A549 (cell line): ENCODE results near the gene FAM107B. TPM values are rescaled to one million over a fixed set of nuclear protein-coding genes. Genes with fewer than 3 reads are reported as not detected.
A peak's percentile ranks its signal among the peaks of the same experiment; 100 is the strongest.
"Not testable (repeated sequence)": the region's sequence is repeated elsewhere in the genome, so short reads cannot be mapped to it uniquely, and the experiment has no call there.

Experiments
- ATAC-seq, 2 experiments: fragments of 200-7000 bp in 1 of 2; fragments of >200 bp in 1 of 2; cut with Nextera tagmentation in 1 of 2; cut with Tn5 transposase in 1 of 2; 3 replicates each; pipeline versions ENCODE4 v1.8.0 to v1.9.1; 2018 to 2020; ENCODE audit warnings: mild to moderate bottlenecking in 1 of 2, moderate library complexity in 1 of 2
- CTCF ChIA-PET: fragments of 300-600 bp; sonication (Branson Sonifier 250); formaldehyde crosslinking; extraction: SDS; loops from one replicate; lab custom pipeline; 2021; ENCODE audit warnings: antibody characterized with exemption, inconsistent platforms; lab: Yijun Ruan, JAX
- POLR2A ChIA-PET: fragments of 350-600 bp; formaldehyde crosslinking; extraction: SDS; loops from one replicate; lab custom pipeline; 2021; ENCODE audit warnings: antibody characterized with exemption, inconsistent platforms; lab: Yijun Ruan, JAX
- DNase-seq, 2 experiments: peaks; one replicate each; pipeline versions ENCODE4 v3.0.0 to v3.0.0-alpha.2; 2011 to 2016; ENCODE audit warnings: low read depth in 1 of 2, low spot score in 1 of 2
- FAIRE-seq: peaks from 2 replicates; lab custom pipeline; 2011; peaks lifted over from hg19 to GRCh38; lab: Jason Lieb, UNC
- H3K27ac ChIP-seq, 2 experiments: fragments of >200 bp; sonication (Bioruptor Twin); formaldehyde crosslinking; 3 replicates each; pipeline ENCODE4 v1.5.1; 2016 to 2017
- H3K4me1 ChIP-seq: fragments of >200 bp; sonication (Bioruptor Twin); formaldehyde crosslinking; 3 replicates; pipeline ENCODE4 v1.6.1; 2016
- H3K4me2 ChIP-seq: fragments of >200 bp; sonication (Bioruptor Twin); formaldehyde crosslinking; 3 replicates; pipeline ENCODE4 v1.6.1; 2016
- H3K4me3 ChIP-seq: fragments of >200 bp; sonication (Bioruptor Twin); formaldehyde crosslinking; 3 replicates; pipeline ENCODE4 v1.5.1; 2016
- H3K9me3 ChIP-seq: fragments of >200 bp; sonication (Bioruptor Twin); formaldehyde crosslinking; 3 replicates; pipeline ENCODE4 v1.6.1; 2016
- ATOH8 ChIP-seq: fragments of 250-450 bp; sonication (Bioruptor Pico); IDR thresholded peaks from 2 replicates; pipeline ENCODE4 v1.5.0; 2020; ENCODE audit warnings: low read depth, mild to moderate bottlenecking, moderate library complexity
- BCL3 ChIP-seq: fragments of >200 bp; sonication (Bioruptor Twin); formaldehyde crosslinking; IDR thresholded peaks from 3 replicates; pipeline ENCODE4 v1.6.1; 2016
- BHLHE40 ChIP-seq: IDR thresholded peaks from 2 replicates; pipeline ENCODE4 v1.6.1; 2012; ENCODE audit warnings: low read depth, low read length, inconsistent platforms
- CBX8 ChIP-seq: fragments of 200-600 bp; sonication (generic); IDR thresholded peaks from 2 replicates; pipeline ENCODE4 v1.6.1; 2016
- CEBPB ChIP-seq, 2 experiments: fragments of >200 bp in 1 of 2; sonication (Bioruptor Twin) in 1 of 2; formaldehyde crosslinking in 1 of 2; IDR thresholded peaks; 2 replicates each; pipeline ENCODE4 v1.6.1; 2012 to 2016
- CHD4 ChIP-seq: fragments of 200-600 bp; sonication (generic); IDR thresholded peaks from 2 replicates; pipeline ENCODE4 v1.6.1; 2016; ENCODE audit warnings: antibody characterized with exemption, mild to moderate bottlenecking, borderline replicate concordance
- E2F6 ChIP-seq: IDR thresholded peaks from 2 replicates; pipeline ENCODE4 v1.6.1; 2012; ENCODE audit warnings: low read depth, borderline replicate concordance
- EHF ChIP-seq: fragments of 250-450 bp; sonication (Bioruptor Pico); IDR thresholded peaks from 2 replicates; pipeline ENCODE4 v1.5.0; 2020; ENCODE audit warnings: mild to moderate bottlenecking
- ESRRA ChIP-seq: fragments of 150-350 bp; IDR thresholded peaks from 2 replicates; pipeline ENCODE4 v1.6.1; 2014; ENCODE audit warnings: mild to moderate bottlenecking, low read length, borderline replicate concordance
- FOXS1 ChIP-seq: fragments of 250-450 bp; sonication (Bioruptor Pico); IDR thresholded peaks from 2 replicates; pipeline ENCODE4 v1.5.0; 2020; ENCODE audit warnings: mild to moderate bottlenecking, moderate library complexity
- GATA3 ChIP-seq: IDR thresholded peaks from 2 replicates; pipeline ENCODE4 v1.6.1; 2012; ENCODE audit warnings: borderline replicate concordance
- HOXB13 ChIP-seq: fragments of 250-450 bp; sonication (Bioruptor Pico); IDR thresholded peaks from 2 replicates; pipeline ENCODE4 v1.5.0; 2020; ENCODE audit warnings: low read depth, mild to moderate bottlenecking, moderate library complexity
- HOXB5 ChIP-seq: fragments of 250-450 bp; sonication (Bioruptor Pico); IDR thresholded peaks from 2 replicates; pipeline ENCODE4 v1.5.0; 2020; ENCODE audit warnings: mild to moderate bottlenecking, moderate library complexity
- JUN ChIP-seq, 2 experiments: fragments of >200 bp; sonication (Bioruptor Twin); formaldehyde crosslinking; IDR thresholded peaks; 2 replicates in 1 of 2; 3 replicates in 1 of 2; pipeline ENCODE4 v1.6.1; 2016 to 2017
- MAZ ChIP-seq: fragments of 150-350 bp; IDR thresholded peaks from 2 replicates; pipeline ENCODE4 v1.6.1; 2014; ENCODE audit warnings: antibody characterized with exemption, low read depth, low read length, borderline replicate concordance
- NFE2L2 ChIP-seq: fragments of 150-350 bp; conservative IDR thresholded peaks from 2 replicates; pipeline ENCODE4 v1.6.1; 2014; ENCODE audit warnings: low read length
- NPAS2 ChIP-seq: fragments of 250-450 bp; sonication (Bioruptor Pico); IDR thresholded peaks from 2 replicates; pipeline ENCODE4 v1.8.0; 2022; ENCODE audit warnings: mild to moderate bottlenecking, moderate library complexity, borderline replicate concordance
- PBX3 ChIP-seq: IDR thresholded peaks from 2 replicates; pipeline ENCODE4 v1.6.1; 2012
- PHF8 ChIP-seq: fragments of 200-600 bp; sonication (generic); IDR thresholded peaks from 2 replicates; pipeline ENCODE4 v1.6.1; 2016; ENCODE audit warnings: low read depth, mild to moderate bottlenecking, antibody characterized with exemption, moderate library complexity, borderline replicate concordance
- RARB ChIP-seq: fragments of 250-450 bp; sonication (Bioruptor Pico); IDR thresholded peaks from 2 replicates; pipeline ENCODE4 v1.8.0; 2021; ENCODE audit warnings: mild to moderate bottlenecking, moderate library complexity
- RFX5 ChIP-seq: fragments of 450-650 bp; IDR thresholded peaks from 2 replicates; pipeline ENCODE4 v1.7.1; 2014; ENCODE audit warnings: antibody characterized with exemption, mild to moderate bottlenecking, moderate library complexity
- ZFP36 ChIP-seq: fragments of 450-650 bp; IDR thresholded peaks from 2 replicates; pipeline ENCODE4 v1.6.1; 2014; ENCODE audit warnings: borderline replicate concordance; ENCODE audit not compliant: partially characterized antibody
- ZNF302 ChIP-seq: fragments of 250-450 bp; sonication (Bioruptor Pico); IDR thresholded peaks from 2 replicates; pipeline ENCODE4 v1.9.0; 2021; ENCODE audit warnings: inconsistent platforms, mild to moderate bottlenecking, moderate library complexity
- WGBS: methylation state at CpG from one replicate; pipeline ENCODE4 v1.1.6; 2017; ENCODE audit errors: missing lambda C conversion rate; 5-methylcytosine and 5-hydroxymethylcytosine counted together
- polyA plus RNA-seq, 4 experiments: library from polyadenylated mRNA; depleted of rRNA in 3 of 4; stranded (reverse); fragments of >200 nt; fragmentation: RNase III in 1 of 4; extraction: RNeasy Plus Mini Kit Qiagen cat#74134 plus additional on column Dnase treatment in 1 of 4; gene quantifications; 2 replicates in 3 of 4; 3 replicates in 1 of 4; pipeline ENCODE4 v1.2.3, GENCODE V29; 2011 to 2017

FAM107B gene
- polyA plus RNA-seq, 2 of the 4 experiments (the other 2 are of a cell fraction) = 99.9 to 173 TPM

GRCh38 chr10:14709344-14709743 is 65.4 kb downstream of the FAM107B start:
- POLR2A ChIA-PET, DNase-seq, CTCF ChIA-PET, H3K9me3 ChIP-seq, FAIRE-seq, H3K4me2 ChIP-seq, H3K27ac ChIP-seq, ATAC-seq, H3K4me3 ChIP-seq: not testable (repeated sequence)
- peaks cover 11% of the 10 kb centered on the region; the same call in 2 of the 3 replicates for H3K4me1 ChIP-seq
- 69% methylated on average over 3 of the region's 3 CpGs for WGBS

GRCh38 chr10:14707481-14707880 is 67.2 kb downstream of the FAM107B start:
- no peak overlapping the region for H3K4me3 ChIP-seq
- no peak for FAIRE-seq
- peak overlapping the region in 1 of 2 experiments; percentile 43; a peak in 1 of 6 replicates for H3K27ac ChIP-seq
- 83% methylated on average over 4 of the region's 4 CpGs for WGBS
- TF ChIP-seq E2F6 = no peak
- TF ChIP-seq MAZ = no peak
- TF ChIP-seq CHD4 = no peak
- TF ChIP-seq CEBPB (IDR thresholded peaks at IDR 0.05) = no peak
- TF ChIP-seq PHF8 = no peak
- TF ChIP-seq ESRRA = no peak
- TF ChIP-seq BHLHE40 = no peak
- TF ChIP-seq, all 56 proteins: peak for 0
- POLR2A ChIA-PET = no interaction called here
- no peaks in the 10 kb centered on the region for H3K9me3 ChIP-seq
- DNase-seq (no peak), ATAC-seq (no peak)
- H3K4me2 ChIP-seq = no peak overlapping the region
- CTCF ChIA-PET = no interaction called here
- H3K4me1 ChIP-seq = peaks cover 3% of the 10 kb centered on the region; the same call in 1 of the 3 replicates

- FAIRE-seq = no peak
- Histone ChIP-seq H3K4me2 (no peak overlapping the region), H3K27ac (no peak overlapping the region), H3K9me3 (no peaks in the 10 kb centered on the region), H3K4me1 (no peaks in the 10 kb centered on the region), H3K4me3 (no peak overlapping the region)
- WGBS = 77% methylated on average over 5 of the region's 5 CpGs
- CTCF ChIA-PET = interaction anchor here (0.8 kb wide), 1 partner anchor 27 kb away, joined by 3 read pairs; no protein-coding TSS in a partner anchor
- TF ChIP-seq BCL3 (no peak), ZNF302 (CRISPR knock-in tag) (no peak)
- no peak for DNase-seq
- no peak for ATAC-seq
- POLR2A ChIA-PET = interaction anchor here (0.6 kb wide), 1 partner anchor 509 kb away, joined by 3 read pairs; no protein-coding TSS in a partner anchor
Observed at GRCh38 chr10:14705548-14706230, 69.0 kb downstream of the FAM107B start.

- POLR2A ChIA-PET = no interaction called here
- WGBS = 75% methylated on average over 3 of the region's 3 CpGs
- no peak overlapping the region for H3K4me2 ChIP-seq
Observed at GRCh38 chr10:14703631-14704001, 71.1 kb downstream of the FAM107B start.

More at GRCh38 chr10:14703631-14704001, 71.1 kb downstream of the FAM107B start:
- ATAC-seq = no peak
- TF ChIP-seq PHF8 (no peak), HOXB13 (CRISPR knock-in tag) (no peak), RARB (CRISPR knock-in tag) (no peak), NFE2L2 (no peak), ATOH8 (CRISPR knock-in tag) (no peak), HOXB5 (CRISPR knock-in tag) (no peak), RFX5 (no peak), ZFP36 (no peak), GATA3 (no peak), MAZ (no peak), FOXS1 (CRISPR knock-in tag) (no peak), PBX3 (no peak), CBX8 (no peak), NPAS2 (CRISPR knock-in tag) (no peak), EHF (CRISPR knock-in tag) (no peak), JUN (IDR thresholded peaks at IDR 0.05) (no peak)
- TF ChIP-seq, all 56 proteins: peak for 0
- CTCF ChIA-PET = no interaction called here
- Histone ChIP-seq H3K9me3 (no peaks in the 10 kb centered on the region), H3K27ac (no peak overlapping the region), H3K4me3 (no peak overlapping the region), H3K4me1 (no peaks in the 10 kb centered on the region)
- DNase-seq = no peak
- no peak for FAIRE-seq
